GM12878 (cell line): Measurements from ENCODE around the gene UXT. TPM values are rescaled to one million over a fixed set of nuclear protein-coding genes. Genes with fewer than 3 reads are reported as not detected.

Experiments
- ATAC-seq: fragments of 200-7000 bp; cut with Tn5 transposase; 3 replicates; pipeline ENCODE4 v1.9.1; 2020; ENCODE audit warnings: mild to moderate bottlenecking, moderate library complexity
- BruUV-seq: library from RNA; stranded (reverse); fragments of 400-500 nt; replicated peaks from 2 replicates; lab custom pipeline; 2021; lab: Mats Ljungman, UMichigan
- CTCF ChIA-PET: fragments of 300-600 bp; sonication (Branson Sonifier 250); formaldehyde crosslinking; extraction: SDS; loops from one replicate; lab custom pipeline; 2021; ENCODE audit warnings: inconsistent platforms; lab: Yijun Ruan, JAX
- POLR2A ChIA-PET: fragments of 350-600 bp; formaldehyde crosslinking; extraction: SDS; loops from one replicate; lab custom pipeline; 2021; ENCODE audit warnings: inconsistent platforms; lab: Charles Lee
- RAD21 ChIA-PET: fragments of 300-600 bp; sonication (Branson Sonifier 250); formaldehyde crosslinking; loops from one replicate; lab custom pipeline; 2023; ENCODE audit warnings: antibody characterized with exemption; ENCODE audit not compliant: unreplicated experiment; lab: Charles Lee
- SMC1A ChIA-PET: fragments of 300-600 bp; sonication (Branson Sonifier 250); formaldehyde crosslinking; loops from one replicate; lab custom pipeline; 2023; ENCODE audit not compliant: unreplicated experiment, uncharacterized antibody; lab: Charles Lee
- DNase-seq: peaks from one replicate; pipeline ENCODE4 v3.0.0-alpha.2; 2011; ENCODE audit warnings: low read depth, low spot score
- FAIRE-seq: peaks from 3 replicates; lab custom pipeline; 2011; peaks lifted over from hg19 to GRCh38; lab: Jason Lieb, UNC
- H2AFZ ChIP-seq: 2 replicates; pipeline ENCODE4 v1.6.0; 2011; ENCODE audit warnings: low read depth, low read length, control low read depth; ENCODE audit not compliant: control insufficient read depth
- H3K27ac ChIP-seq: 2 replicates; pipeline ENCODE4 v1.5.1; 2011; ENCODE audit warnings: control low read depth; ENCODE audit not compliant: control insufficient read depth, insufficient read depth
- H3K27me3 ChIP-seq, 2 experiments: replicated peaks in 1 of 2; 2 replicates each; pipeline versions ENCODE4 v1.6.0 to v1.6.1; 2011; ENCODE audit warnings: low read length in 1 of 2; ENCODE audit not compliant: control insufficient read depth in 2 of 2, insufficient read depth in 2 of 2
- H3K36me3 ChIP-seq, 2 experiments: 2 replicates each; pipeline ENCODE4 v1.5.1; 2011; ENCODE audit warnings: low read length in 1 of 2; ENCODE audit not compliant: control insufficient read depth in 2 of 2, insufficient read depth in 2 of 2
- H3K4me1 ChIP-seq: 2 replicates; pipeline ENCODE4 v1.6.1; 2011; ENCODE audit warnings: mild to moderate bottlenecking, low read length, moderate library complexity, mixed read lengths; ENCODE audit not compliant: control insufficient read depth, insufficient read depth
- H3K4me2 ChIP-seq: 2 replicates; pipeline ENCODE4 v1.6.0; 2011; ENCODE audit warnings: control low read depth; ENCODE audit not compliant: control insufficient read depth, insufficient read depth
- H3K4me3 ChIP-seq: fragments of 200-600 bp; sonication (generic); 2 replicates; pipeline ENCODE4 v1.5.1; 2016
- H3K79me2 ChIP-seq: 2 replicates; pipeline ENCODE4 v1.6.0; 2011; ENCODE audit warnings: low read length; ENCODE audit not compliant: control insufficient read depth, insufficient read depth
- H3K9ac ChIP-seq: 2 replicates; pipeline ENCODE4 v1.8.0; 2011; ENCODE audit warnings: low read length, control low read depth, mixed read lengths; ENCODE audit not compliant: control insufficient read depth, insufficient read depth
- H3K9me3 ChIP-seq: replicated peaks from 3 replicates; pipeline ENCODE4 v1.5.1; 2011; ENCODE audit warnings: mild to moderate bottlenecking, low read length; ENCODE audit not compliant: control insufficient read depth, insufficient read depth
- H4K20me1 ChIP-seq: 2 replicates; pipeline ENCODE4 v1.6.0; 2011; ENCODE audit not compliant: control insufficient read depth, insufficient read depth
- CHD1 ChIP-seq: IDR thresholded peaks from 2 replicates; pipeline ENCODE4 v1.6.1; 2012; ENCODE audit warnings: low read depth, low read length, improper control_type of control experiment
- DPF2 ChIP-seq: fragments of 450-650 bp; IDR thresholded peaks from 2 replicates; pipeline ENCODE4 v1.6.1; 2017; ENCODE audit warnings: mild to moderate bottlenecking
- EGR1 ChIP-seq, 2 experiments: IDR thresholded peaks; 1 replicate in 1 of 2; 2 replicates in 1 of 2; pipeline ENCODE4 v1.6.1; 2011 to 2012; ENCODE audit warnings: low read depth in 2 of 2, low read length in 2 of 2, borderline replicate concordance in 1 of 2, mild to moderate bottlenecking in 1 of 2, moderate library complexity in 1 of 2
- EP300 ChIP-seq, 2 experiments: fragments of 150-350 bp in 1 of 2; IDR thresholded peaks; 2 replicates each; pipeline ENCODE4 v1.6.1; 2011 to 2012; ENCODE audit warnings: low read depth in 2 of 2, low read length in 2 of 2, borderline replicate concordance in 1 of 2, improper control_type of control experiment in 1 of 2, inconsistent platforms in 1 of 2; ENCODE audit not compliant: control insufficient read depth in 1 of 2
- IKZF2 ChIP-seq, 2 experiments: fragments of 450-650 bp; IDR thresholded peaks; 2 replicates each; pipeline ENCODE4 v1.6.1; 2017; ENCODE audit warnings: mild to moderate bottlenecking in 2 of 2, moderate library complexity in 2 of 2
- MTA2 ChIP-seq: fragments of 450-650 bp; IDR thresholded peaks from 2 replicates; pipeline ENCODE4 v1.6.1; 2016; ENCODE audit warnings: low read depth, mild to moderate bottlenecking, moderate library complexity
- NR2F1 ChIP-seq: fragments of 450-650 bp; conservative IDR thresholded peaks from 2 replicates; pipeline ENCODE4 v1.6.1; 2017; ENCODE audit warnings: mild to moderate bottlenecking
- POU2F2 ChIP-seq: IDR thresholded peaks from 3 replicates; pipeline ENCODE4 v1.6.1; 2011; ENCODE audit warnings: low read depth, mild to moderate bottlenecking, low read length, borderline replicate concordance
- SMAD1 ChIP-seq: fragments of 450-650 bp; IDR thresholded peaks from 2 replicates; pipeline ENCODE4 v1.6.1; 2018; ENCODE audit warnings: mild to moderate bottlenecking, low read depth; ENCODE audit not compliant: partially characterized antibody
- ZBED1 ChIP-seq: IDR thresholded peaks from 2 replicates; pipeline ENCODE4 v1.6.1; 2016; ENCODE audit warnings: borderline replicate concordance
- ZNF274 ChIP-seq: IDR thresholded peaks from one replicate; pipeline ENCODE4 v1.8.0; 2011; ENCODE audit not compliant: insufficient read length, insufficient read depth
- WGBS: methylation state at CpG from one replicate; pipeline ENCODE4 v1.1.6; 2016; ENCODE audit warnings: low lambda C conversion rate; ENCODE audit not compliant: insufficient replicate concordance, insufficient coverage; ENCODE audit errors: missing lambda C conversion rate; 5-methylcytosine and 5-hydroxymethylcytosine counted together
- in situ Hi-C: fragments of 300-500 bp; cut with MboI; formaldehyde crosslinking; loops from 9 replicates; pipeline ENCODE4 v1.14.3; 2018; ENCODE audit warnings: mixed read lengths
- intact Hi-C: fragments of 100-400 bp; cut with micrococcal nuclease; formaldehyde crosslinking; loops from one replicate; pipeline ENCODE4 v1.14.2; 2022; ENCODE audit not compliant: unreplicated experiment
- polyA plus RNA-seq, 11 experiments: library from polyadenylated mRNA; depleted of rRNA in 4 of 11; unstranded in 6 of 11; stranded (reverse) in 5 of 11; fragments of >200 nt; fragmentation: Nextera tagmentation in 4 of 11; fragmentation: Illumina TruSeq in 1 of 11; extraction: Ambion mirVana in 4 of 11; extraction: Trizol in 1 of 11; gene quantifications; 1 replicate in 1 of 11; 2 replicates in 10 of 11; pipeline versions ENCODE4 v1.2.1 to v1.2.3, GENCODE V29; 2011 to 2016; ENCODE audit warnings: inconsistent platforms in 2 of 11, missing spikeins in 2 of 11, low read depth in 1 of 11
- total RNA-seq, 4 experiments: library from RNA; depleted of rRNA in 3 of 4; stranded (reverse); fragments of >200 nt in 3 of 4; fragmentation: Illumina TruSeq in 1 of 4; extraction: Trizol in 1 of 4; gene quantifications; 2 replicates each; pipeline versions ENCODE4 v1.2.1 to v1.2.3, GENCODE V29; 2013 to 2021

Gene UXT
- total and polyA plus RNA-seq, 10 of the 15 experiments (the other 5 are each of a cell fraction or from before 2014, with no cell fraction given), result 105 to 245 (median 206) TPM

DNA sequence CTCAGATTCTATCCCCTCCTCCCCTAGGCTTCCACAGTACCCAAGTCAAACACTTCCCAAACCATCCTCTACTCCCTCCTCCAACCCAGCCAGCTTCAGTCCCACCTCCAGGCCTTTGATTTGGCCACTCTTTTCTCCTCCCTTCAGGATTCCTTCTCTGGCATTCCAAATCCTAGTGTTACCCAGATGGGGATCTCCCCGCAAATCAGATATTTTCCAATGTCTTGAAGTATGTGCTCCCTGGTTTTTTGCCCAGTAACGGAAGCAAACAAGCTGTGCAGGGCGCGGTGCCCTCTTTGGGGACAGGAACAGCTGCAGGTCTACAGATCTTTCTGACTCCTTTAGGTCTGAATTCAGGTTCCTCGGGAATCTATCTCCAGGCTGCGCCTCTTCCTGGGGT lies 37.1 kb downstream of the UXT start:
- CTCF ChIA-PET, result no interaction called here
- no peaks in the 10 kb centered on the region; a peak in 1 of 4 replicates for H3K36me3 ChIP-seq
- H3K4me1 ChIP-seq, result no peaks in the 10 kb centered on the region
- no peak for ATAC-seq
- no peak overlapping the region for H3K9ac ChIP-seq
- TF ChIP-seq ZBED1 (no peak), MTA2 (no peak)
- no TSS peak for BruUV-seq
- POLR2A ChIA-PET, result interaction anchor here (0.5 kb wide), 1 partner anchor 147 kb away, joined by 3 read pairs; no protein-coding TSS in a partner anchor
- H3K9me3 ChIP-seq, result no peaks in the 10 kb centered on the region; the same call in 2 of the 3 replicates
- WGBS, result 68% methylated on average over 6 of the region's 6 CpGs
- no peak for FAIRE-seq
- RAD21 ChIA-PET, result no interaction called here
- H3K27me3 ChIP-seq, result no peaks in the 10 kb centered on the region
- no peak overlapping the region for H3K27ac ChIP-seq
- DNase-seq, result no peak
- SMC1A ChIA-PET, result interaction anchor here (0.7 kb wide), 1 partner anchor 1568 kb away, joined by 4 read pairs; no protein-coding TSS in a partner anchor
- in situ Hi-C loops, result no loop called here
- intact Hi-C loops, result no loop called here
- no peaks in the 10 kb centered on the region for H3K79me2 ChIP-seq
- H4K20me1 ChIP-seq, result no peaks in the 10 kb centered on the region; the same call in 1 of the 2 replicates
- H2AFZ ChIP-seq, result no peak overlapping the region
- H3K4me2 ChIP-seq, result no peak overlapping the region
- H3K4me3 ChIP-seq, result no peak overlapping the region

DNA sequence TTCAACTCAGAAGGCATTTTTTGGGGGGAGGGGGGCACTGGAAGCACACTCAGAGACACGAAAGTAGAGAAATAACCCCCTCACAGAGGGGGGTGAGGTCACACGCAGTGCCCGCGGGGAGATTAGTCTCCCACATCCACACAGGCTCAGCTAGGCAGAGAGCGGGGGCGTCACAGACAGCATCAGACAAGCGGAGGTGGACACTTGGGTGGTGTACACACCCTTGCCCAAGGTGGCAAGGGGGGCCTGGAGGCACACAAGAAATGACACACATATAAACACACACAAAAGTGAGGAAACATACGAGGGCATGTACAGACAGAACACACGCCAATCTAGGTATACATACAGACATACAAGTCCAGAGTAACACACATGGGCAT lies 38.7 kb downstream of the UXT start:
- DNase-seq, result no peak
- Histone ChIP-seq H3K36me3 (no peaks in the 10 kb centered on the region), H3K4me1 (no peaks in the 10 kb centered on the region), H3K27me3 (no peaks in the 10 kb centered on the region), H3K4me2 (no peak overlapping the region), H3K9ac (no peak overlapping the region), H3K27ac (no peak overlapping the region), H2AFZ (no peak overlapping the region), H3K4me3 (no peak overlapping the region), H3K79me2 (no peaks in the 10 kb centered on the region), H4K20me1 (no peaks in the 10 kb centered on the region; the same call in 1 of the 2 replicates), H3K9me3 (no peaks in the 10 kb centered on the region; the same call in 2 of the 3 replicates)
- ChIA-PET CTCF (no interaction called here), SMC1A (no interaction called here), RAD21 (no interaction called here), POLR2A (no interaction called here)
- in situ Hi-C loops, result no loop called here
- 56% methylated on average over 9 of the region's 9 CpGs for WGBS
- BruUV-seq, result no TSS peak
- FAIRE-seq, result no peak
- no peak for TF ChIP-seq EGR1 (IDR thresholded peaks at IDR 0.05; ENCODE audit: borderline replicate concordance in 1 of 2, low read depth in 2 of 2, low read length in 2 of 2)
- no peak for TF ChIP-seq EP300 (IDR thresholded peaks at IDR 0.05; ENCODE audit: borderline replicate concordance in 1 of 2, control insufficient read depth in 1 of 2, low read depth in 2 of 2, low read length in 2 of 2)
- TF ChIP-seq SMAD1, result no peak
- no peak for TF ChIP-seq CHD1
- no peak for TF ChIP-seq POU2F2
- TF ChIP-seq ZNF274, result no peak
- TF ChIP-seq NR2F1, result no peak
- TF ChIP-seq IKZF2 (IDR thresholded peaks at IDR 0.05), result no peak
- no peak for TF ChIP-seq DPF2
- no peak for ATAC-seq
- intact Hi-C loops, result no loop called here
